Esophagus squamous epithelium (tissue), 5 donors: Measurements from ENCODE around the gene TOMM20. TPM values are rescaled to one million over a fixed set of nuclear protein-coding genes. Genes with fewer than 3 reads are reported as not detected.

Experiments used
- DNase-seq: peaks from one replicate; lab custom pipeline; 2025; lab: John Stamatoyannopoulos, UW
- H3K27ac ChIP-seq, 4 donors: fragments of 200-600 bp; sonication (generic); one replicate each; pipeline ENCODE4 v1.5.1; 2016 to 2019; ENCODE audit warnings: mild to moderate bottlenecking in 1 of 4
- H3K27me3 ChIP-seq, 4 donors: fragments of 200-600 bp; sonication (generic); 1 replicate in 3 of 4; 2 replicates in 1 of 4; pipeline versions ENCODE4 v1.5.1 to v1.6.0; 2017 to 2021; ENCODE audit warnings: antibody characterized with exemption in 1 of 4
- H3K36me3 ChIP-seq, 3 donors: fragments of 200-600 bp; sonication (generic); one replicate each; pipeline ENCODE4 v1.5.1; 2016 to 2019
- H3K4me1 ChIP-seq, 3 donors: fragments of 200-600 bp; sonication (generic); one replicate each; pipeline ENCODE4 v1.5.1; 2017 to 2019
- H3K4me3 ChIP-seq, 4 donors: fragments of 200-600 bp; sonication (generic); 1 replicate in 3 of 4; 2 replicates in 1 of 4; pipeline ENCODE4 v1.5.1; 2016 to 2019; ENCODE audit warnings: mild to moderate bottlenecking in 2 of 4, moderate library complexity in 1 of 4
- H3K9me3 ChIP-seq, 3 donors: fragments of 200-600 bp; sonication (generic); one replicate each; pipeline ENCODE4 v1.5.1; 2016 to 2019
- CTCF ChIP-seq, 6 experiments: fragments of 450-650 bp in 4 of 6; fragments of 200-600 bp in 2 of 6; sonication (generic) in 2 of 6; IDR thresholded peaks; one replicate each; pipeline ENCODE4 v1.5.1; 2016 to 2019; ENCODE audit warnings: antibody characterized with exemption in 6 of 6, mild to moderate bottlenecking in 4 of 6, moderate library complexity in 4 of 6
- POLR2A ChIP-seq, 4 donors: fragments of 450-650 bp; IDR thresholded peaks; one replicate each; pipeline ENCODE4 v1.6.1; 2017; ENCODE audit warnings: antibody characterized with exemption in 4 of 4, mild to moderate bottlenecking in 4 of 4, moderate library complexity in 3 of 4
- WGBS, 2 donors: methylation state at CpG; one replicate each; pipeline ENCODE4 v1.1.5; 2018; 5-methylcytosine and 5-hydroxymethylcytosine counted together
- intact Hi-C: fragments of 100-400 bp; cut with DNase I; formaldehyde crosslinking; loops from one replicate; pipeline ENCODE4 v1.15.0; 2022
- total RNA-seq, 4 donors: library from RNA; depleted of rRNA; stranded (reverse); fragments of >200 nt; gene quantifications; one replicate each; pipeline ENCODE4 v1.1.0, GENCODE V29; 2016
- donor health status: DM: yes; HTN: yes; CAD: no.

Gene TOMM20
- total RNA-seq, 4 donors from 2014 or later = 36.4 to 117 (median 84.1) TPM

- H3K27me3 ChIP-seq = no peaks in the 10 kb centered on the region
- peaks cover 0 to 45% (median 18%) of the 10 kb centered on the region in 3 donors for H3K4me1 ChIP-seq
- H3K27ac ChIP-seq = peak overlapping the region in 1 of 4 donors; percentile 1
- peak overlapping the region in 1 of 4 donors; percentile 18 for H3K4me3 ChIP-seq
- intact Hi-C loops = loop anchor here (10.0 kb wide), 1 partner anchor 309 kb away; no protein-coding TSS in a partner anchor
- no peak for DNase-seq
- TF ChIP-seq CTCF (IDR thresholded peaks at IDR 0.05) (no peak), POLR2A (IDR thresholded peaks at IDR 0.05) (no peak)
- H3K9me3 ChIP-seq = no peaks in the 10 kb centered on the region
- H3K36me3 ChIP-seq = peaks cover 7 to 38% (median 14%) of the 10 kb centered on the region in 3 donors
- 71 to 74% methylated on average over 12 of the region's 12 CpGs for WGBS, 2 donors
Measured at GRCh38 chr1:235105051-235106043, 23.3 kb downstream of the TOMM20 start.

- WGBS, 2 donors = 31 to 32% methylated on average over 4 of the region's 4 CpGs
- no peak for DNase-seq
- Histone ChIP-seq H3K9me3 (no peaks in the 10 kb centered on the region), H3K27me3 (no peaks in the 10 kb centered on the region), H3K36me3 (peaks cover 0 to 15% (median 0%) of the 10 kb centered on the region in 3 donors), H3K4me1 (peaks cover 0 to 45% (median 18%) of the 10 kb centered on the region in 3 donors), H3K4me3 (no peak overlapping the region), H3K27ac (peak overlapping the region in 1 of 4 donors; percentile 44)
- TF ChIP-seq POLR2A (IDR thresholded peaks at IDR 0.05) (no peak), CTCF (IDR thresholded peaks at IDR 0.05) (no peak)
- intact Hi-C loops = loop anchor here (10.0 kb wide), 1 partner anchor 312 kb away; no protein-coding TSS in a partner anchor
Measured at GRCh38 chr1:235102993-235103411, 25.6 kb downstream of the TOMM20 start.

- Histone ChIP-seq H3K36me3 (peaks cover 0 to 7% (median 0%) of the 10 kb centered on the region in 3 donors), H3K27ac (no peak overlapping the region), H3K9me3 (no peaks in the 10 kb centered on the region), H3K4me1 (peaks cover 0 to 45% (median 18%) of the 10 kb centered on the region in 3 donors), H3K27me3 (no peaks in the 10 kb centered on the region), H3K4me3 (no peak overlapping the region)
- no peak for TF ChIP-seq POLR2A (IDR thresholded peaks at IDR 0.05)
- no peak for TF ChIP-seq CTCF (IDR thresholded peaks at IDR 0.05)
- DNase-seq = no peak
- 90 to 93% methylated on average over 3 of the region's 3 CpGs for WGBS, 2 donors
- intact Hi-C loops = loop anchor here (10.0 kb wide), 1 partner anchor 313 kb away; no protein-coding TSS in a partner anchor
Measured at GRCh38 chr1:235102259-235102582, 26.4 kb downstream of the TOMM20 start.

- H3K4me3 ChIP-seq = no peak overlapping the region
- H3K36me3 ChIP-seq = peaks cover 0 to 2% (median 0%) of the 10 kb centered on the region in 3 donors
- H3K9me3 ChIP-seq = no peaks in the 10 kb centered on the region
- H3K4me1 ChIP-seq = peaks cover 0 to 45% (median 18%) of the 10 kb centered on the region in 3 donors
- intact Hi-C loops = loop anchor here (10.0 kb wide), 1 partner anchor 313 kb away; no protein-coding TSS in a partner anchor
- no peaks in the 10 kb centered on the region for H3K27me3 ChIP-seq
- H3K27ac ChIP-seq = no peak overlapping the region
- TF ChIP-seq CTCF (IDR thresholded peaks at IDR 0.05) (no peak), POLR2A (IDR thresholded peaks at IDR 0.05) (no peak)
- 69 to 72% methylated on average over 5 of the region's 5 CpGs for WGBS, 2 donors
- no peak for DNase-seq
Measured at GRCh38 chr1:235101558-235102258, 26.9 kb downstream of the TOMM20 start.
